ENCODE data around the gene PHC3.
"Not testable (repeated sequence)": the region's sequence is repeated elsewhere in the genome, so short reads cannot be mapped to it uniquely, and the experiment has no call there.

The PHC3 gene, protein sequence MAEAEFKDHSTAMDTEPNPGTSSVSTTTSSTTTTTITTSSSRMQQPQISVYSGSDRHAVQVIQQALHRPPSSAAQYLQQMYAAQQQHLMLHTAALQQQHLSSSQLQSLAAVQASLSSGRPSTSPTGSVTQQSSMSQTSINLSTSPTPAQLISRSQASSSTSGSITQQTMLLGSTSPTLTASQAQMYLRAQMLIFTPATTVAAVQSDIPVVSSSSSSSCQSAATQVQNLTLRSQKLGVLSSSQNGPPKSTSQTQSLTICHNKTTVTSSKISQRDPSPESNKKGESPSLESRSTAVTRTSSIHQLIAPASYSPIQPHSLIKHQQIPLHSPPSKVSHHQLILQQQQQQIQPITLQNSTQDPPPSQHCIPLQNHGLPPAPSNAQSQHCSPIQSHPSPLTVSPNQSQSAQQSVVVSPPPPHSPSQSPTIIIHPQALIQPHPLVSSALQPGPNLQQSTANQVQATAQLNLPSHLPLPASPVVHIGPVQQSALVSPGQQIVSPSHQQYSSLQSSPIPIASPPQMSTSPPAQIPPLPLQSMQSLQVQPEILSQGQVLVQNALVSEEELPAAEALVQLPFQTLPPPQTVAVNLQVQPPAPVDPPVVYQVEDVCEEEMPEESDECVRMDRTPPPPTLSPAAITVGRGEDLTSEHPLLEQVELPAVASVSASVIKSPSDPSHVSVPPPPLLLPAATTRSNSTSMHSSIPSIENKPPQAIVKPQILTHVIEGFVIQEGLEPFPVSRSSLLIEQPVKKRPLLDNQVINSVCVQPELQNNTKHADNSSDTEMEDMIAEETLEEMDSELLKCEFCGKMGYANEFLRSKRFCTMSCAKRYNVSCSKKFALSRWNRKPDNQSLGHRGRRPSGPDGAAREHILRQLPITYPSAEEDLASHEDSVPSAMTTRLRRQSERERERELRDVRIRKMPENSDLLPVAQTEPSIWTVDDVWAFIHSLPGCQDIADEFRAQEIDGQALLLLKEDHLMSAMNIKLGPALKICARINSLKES

DNA sequence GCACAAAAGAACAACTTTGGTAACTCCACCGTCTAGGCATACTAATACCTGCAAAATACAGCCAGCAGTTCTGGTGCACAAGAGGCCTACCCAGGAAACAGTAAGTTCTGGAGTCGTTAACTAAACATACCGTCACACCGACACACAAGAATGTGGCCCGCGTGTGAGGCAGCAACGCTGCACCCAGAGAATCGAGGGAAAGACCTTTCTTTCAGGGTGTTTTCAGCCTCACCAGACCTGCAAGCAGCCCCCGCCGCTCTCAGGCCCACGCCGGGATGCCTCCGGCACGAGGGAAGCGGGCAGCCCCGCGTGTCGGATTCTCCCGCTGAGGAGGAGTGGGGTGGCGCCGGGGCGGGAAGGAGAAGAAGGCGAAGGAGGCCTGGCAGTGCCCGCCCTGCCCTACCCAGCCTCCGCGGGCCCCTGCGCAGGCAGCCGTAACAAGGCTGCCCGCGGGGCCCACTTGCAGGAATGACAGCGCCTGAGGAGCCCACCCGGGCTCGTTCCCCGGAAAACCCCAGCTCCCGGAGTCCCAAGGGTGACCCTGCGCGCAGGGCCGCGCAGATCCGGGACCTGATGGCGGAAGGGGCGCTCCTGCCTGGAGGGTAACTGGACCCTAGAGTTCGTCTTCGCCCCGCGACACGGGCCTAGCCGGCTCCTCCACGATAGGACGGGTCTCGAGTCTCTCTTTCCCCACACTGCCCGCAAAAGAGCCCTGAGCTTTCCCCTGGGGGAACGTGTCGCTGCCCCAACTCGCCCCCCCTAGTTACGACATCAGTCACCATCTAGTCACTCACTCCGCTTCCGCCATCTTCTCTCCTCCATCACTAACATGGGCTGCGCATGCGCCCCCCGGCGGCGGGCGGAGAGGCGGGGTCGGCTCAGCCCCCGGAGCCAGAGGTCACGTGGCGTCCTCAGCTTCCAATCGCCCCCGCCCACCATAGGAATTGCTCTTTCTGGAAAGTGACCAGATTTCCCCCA lies at the start of gene PHC3:
TSS of gene PHC3 (minus strand) at position 826 of the 978 bp plus-strand sequence. CDS start at position 808, 18 bp downstream.
- DNase-seq = peak; percentile 94

DNA sequence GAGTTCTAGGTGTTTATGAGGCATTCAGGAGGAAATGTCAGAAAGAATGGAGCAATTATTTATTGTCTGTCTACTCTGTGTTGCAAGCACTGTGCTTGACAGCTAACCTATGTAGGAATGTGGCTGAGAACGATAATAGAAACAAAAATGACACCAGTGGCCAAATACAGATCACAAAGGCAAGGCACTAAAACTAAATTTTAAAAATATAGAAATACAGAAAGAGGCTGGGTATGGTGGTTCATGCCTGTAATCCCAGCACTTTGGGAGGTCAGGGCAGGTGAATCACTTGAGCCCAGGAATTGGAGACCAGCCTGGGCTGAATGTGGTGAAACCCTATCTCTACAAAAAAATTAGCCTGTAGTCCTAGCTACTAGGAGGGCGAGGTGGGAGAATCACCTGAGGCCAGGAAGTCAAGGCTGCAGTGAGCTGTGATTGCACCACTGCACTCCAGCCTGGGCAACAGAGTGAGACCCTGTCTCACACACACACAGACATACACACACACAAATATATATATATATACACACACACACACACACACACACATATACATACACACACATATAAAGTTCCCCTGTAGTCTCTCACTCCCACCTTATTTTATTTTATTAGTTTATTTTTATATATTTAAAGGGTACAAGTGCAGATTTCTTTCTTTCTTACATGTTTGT lies 46.7 kb upstream of the PHC3 start:
- DNase-seq = no peak

DNA sequence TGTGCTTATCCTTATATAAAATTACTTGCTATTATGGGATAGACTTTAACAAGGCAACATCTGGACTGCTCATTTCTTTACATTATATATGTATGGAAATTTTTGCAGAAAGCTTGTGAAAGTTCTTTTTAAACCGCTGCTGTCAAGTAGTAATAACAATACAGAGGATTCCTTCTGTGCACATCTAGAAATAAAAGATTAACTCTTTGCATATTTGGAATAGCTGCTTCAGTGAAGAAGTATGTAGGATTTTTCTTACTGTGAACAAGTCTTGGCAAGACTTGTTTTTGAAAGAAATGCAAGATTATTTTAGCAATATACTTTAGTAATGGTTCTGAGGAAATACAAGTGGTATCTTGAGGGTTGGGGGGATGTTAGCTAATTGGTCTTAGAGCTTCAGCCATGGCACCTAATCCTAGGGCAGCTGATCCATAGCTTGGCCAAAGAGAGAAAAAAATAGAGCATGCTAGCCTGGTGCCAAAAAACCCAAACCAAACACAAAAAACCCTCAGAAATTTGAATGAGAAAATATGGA lies 45.0 kb upstream of the PHC3 start:
- no peak for DNase-seq

DNA sequence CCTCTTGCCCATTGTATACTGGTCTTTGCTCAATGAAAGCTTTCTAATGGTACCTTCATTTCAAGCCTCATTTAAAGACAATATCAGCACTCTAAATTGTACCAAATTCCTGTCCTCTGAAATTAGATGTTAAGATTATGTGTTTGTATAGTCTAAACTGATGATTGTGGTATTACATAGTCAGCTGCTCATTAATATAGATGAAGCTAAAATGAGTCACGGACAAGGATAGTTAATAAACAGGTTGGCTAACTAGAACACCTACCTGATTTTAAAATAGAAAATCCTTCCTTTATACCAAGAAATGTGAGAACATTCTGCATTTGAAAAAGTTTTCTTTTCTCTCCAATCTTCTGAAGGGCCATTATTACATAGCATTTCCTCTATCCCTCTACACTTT lies 43.6 kb upstream of the PHC3 start:
- no peak for DNase-seq

DNA sequence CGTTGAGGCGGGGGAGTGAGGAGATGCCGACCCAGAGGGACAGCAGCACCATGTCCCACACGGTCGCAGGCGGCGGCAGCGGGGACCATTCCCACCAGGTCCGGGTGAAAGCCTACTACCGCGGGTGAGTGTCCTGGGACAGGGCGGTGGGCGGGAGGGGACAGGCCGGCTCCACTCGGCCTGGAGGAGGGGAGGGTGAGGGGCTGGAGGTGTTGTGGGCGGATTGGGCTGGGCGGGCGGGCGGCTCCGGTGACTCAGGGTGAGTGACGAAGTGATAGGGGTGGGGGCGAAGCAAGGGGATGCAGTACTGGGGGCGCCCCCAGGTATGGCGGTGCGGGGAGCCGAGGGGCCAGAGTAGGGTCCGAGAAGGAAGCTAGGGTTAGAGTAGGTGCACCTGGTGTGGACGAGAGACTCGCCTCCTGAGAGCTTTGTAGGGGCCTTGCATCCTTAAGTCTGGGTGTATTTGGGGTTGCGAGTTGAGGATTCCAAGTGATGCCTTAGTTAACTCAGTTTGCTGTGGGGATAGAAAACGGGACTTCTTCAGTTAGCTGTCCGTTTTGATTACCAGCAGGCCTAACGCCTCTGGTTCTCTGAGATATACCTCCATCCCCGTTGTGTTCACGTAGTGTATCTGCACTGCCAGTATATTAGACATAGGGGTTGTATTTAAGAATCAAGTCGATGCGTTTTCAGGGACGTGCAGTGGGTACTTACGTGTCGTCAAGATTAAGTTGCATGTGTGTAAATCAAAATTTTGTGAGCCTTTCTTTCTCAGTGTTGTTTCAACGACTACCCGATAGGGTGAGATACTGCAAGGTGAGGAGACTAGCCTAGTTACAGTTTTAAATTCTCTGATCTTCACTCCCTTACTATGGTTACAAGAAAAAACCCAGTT lies 41.4 kb upstream of the PHC3 start:
- DNase-seq = peak; percentile 34 to 46

DNA sequence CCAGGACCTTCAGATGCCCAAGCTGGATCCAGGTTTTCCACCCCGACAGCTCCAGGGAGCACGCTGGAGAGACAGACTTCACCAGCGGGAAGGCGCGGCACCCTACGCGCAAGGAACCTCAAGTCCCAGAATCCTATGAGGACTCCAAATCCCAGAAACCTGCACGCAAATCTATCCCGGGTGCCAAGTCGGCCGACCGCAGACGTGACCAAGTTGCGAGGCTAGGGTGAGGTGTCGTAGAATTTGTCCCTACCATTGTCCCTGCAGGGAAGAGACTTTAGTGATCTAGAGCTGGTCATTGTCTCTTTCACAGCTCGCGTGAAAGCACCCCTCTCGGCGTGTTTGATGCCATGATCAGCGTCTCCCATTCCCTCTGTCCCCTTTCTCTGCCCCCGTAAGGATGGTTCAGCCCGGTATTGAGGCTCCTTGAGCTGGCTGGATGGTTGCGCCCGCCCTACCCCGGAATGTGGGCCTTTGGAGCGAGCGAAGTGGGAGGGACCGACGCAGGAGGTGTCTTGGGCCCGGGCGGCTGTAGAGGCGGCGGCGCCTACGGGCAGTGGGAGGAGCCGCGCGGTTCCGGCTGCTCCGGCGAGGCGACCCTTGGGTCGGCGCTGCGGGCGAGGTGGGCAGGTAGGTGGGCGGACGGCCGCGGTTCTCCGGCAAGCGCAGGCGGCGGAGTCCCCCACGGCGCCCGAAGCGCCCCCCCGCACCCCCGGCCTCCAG lies 40.6 kb upstream of the PHC3 start, which contains the start of gene PRKCI:
TSS of gene PRKCI (plus strand) at position 501 of the 723 bp plus-strand sequence. CDS start 246 bp downstream, outside the sequence.
- peak; percentile 91 to 93 for DNase-seq

DNA sequence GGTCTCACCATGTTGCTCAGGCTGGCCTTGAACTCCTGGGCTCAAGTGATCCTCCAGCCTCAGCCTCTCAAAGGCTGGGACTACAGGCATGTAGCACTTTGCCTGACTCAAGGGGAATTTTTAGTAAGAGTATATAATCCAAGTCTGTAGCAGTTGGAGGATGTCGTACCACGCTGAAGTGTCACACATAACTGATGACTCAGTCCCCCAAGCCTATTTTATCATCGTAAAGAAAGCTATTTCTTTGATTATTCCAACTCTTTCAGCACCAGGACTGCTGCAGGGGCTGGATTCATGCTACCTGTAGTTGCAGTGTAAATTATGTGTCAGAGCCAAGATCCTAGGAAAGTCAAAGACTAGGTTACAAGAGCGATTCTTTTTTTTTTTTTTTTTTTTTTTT lies 39.3 kb upstream of the PHC3 start:
- no peak for DNase-seq

DNA sequence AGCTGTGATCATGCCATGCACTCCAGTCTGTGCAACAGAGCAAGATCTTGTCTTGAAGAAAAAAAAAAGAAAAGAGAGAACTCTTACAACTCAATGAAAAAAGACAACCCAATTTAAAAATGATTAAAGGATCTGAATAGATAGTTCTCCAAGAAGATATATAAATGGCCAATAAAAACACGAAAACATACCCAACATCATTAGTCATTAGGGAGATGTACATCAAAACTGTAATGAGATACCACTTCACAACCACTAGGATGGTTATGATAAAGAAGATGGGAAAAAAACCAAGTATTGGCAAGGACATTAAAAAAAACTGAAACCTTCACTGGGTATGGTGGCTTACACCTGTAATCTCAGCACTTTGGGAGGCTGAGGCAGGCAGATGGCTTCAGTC lies 38.3 kb upstream of the PHC3 start:
- no peak for DNase-seq

DNA sequence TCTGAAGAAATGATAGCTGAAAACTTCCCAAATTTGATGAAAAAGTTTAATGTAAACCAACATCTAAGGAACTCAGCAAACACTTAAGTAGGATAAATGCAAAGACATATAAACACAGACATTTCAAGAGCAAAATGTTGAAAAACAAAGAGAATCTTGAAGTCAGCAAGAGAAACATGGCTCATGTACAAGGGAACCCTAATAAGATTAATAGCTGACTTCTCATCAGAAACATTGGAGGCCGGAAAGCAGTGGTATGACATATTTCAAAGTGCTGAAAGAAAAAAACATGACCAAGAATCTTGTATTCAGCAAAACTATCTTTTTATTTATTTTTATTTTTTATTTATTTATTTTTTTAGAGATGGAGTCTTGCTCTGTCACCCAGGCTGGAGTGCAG lies 30.1 kb upstream of the PHC3 start:
- no peak for DNase-seq

DNA sequence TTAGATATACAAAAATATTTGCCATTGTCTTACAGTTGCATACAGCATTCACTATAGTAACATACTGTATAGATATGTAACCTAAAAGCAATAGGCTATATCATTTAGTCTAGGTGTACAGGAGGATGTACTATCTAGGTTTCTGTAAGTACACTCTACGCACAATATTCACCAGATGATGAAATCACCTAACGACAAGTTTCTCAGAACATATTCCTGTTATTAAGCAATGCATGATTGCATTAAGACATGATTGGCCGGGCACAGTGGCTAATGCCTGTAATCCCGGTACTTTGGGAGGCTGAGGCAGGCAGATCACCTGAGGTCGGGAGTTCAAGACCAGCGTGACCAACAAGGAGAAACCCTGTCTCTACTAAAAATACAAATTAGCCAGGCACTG lies 26.2 kb upstream of the PHC3 start:
- DNase-seq = no peak

DNA sequence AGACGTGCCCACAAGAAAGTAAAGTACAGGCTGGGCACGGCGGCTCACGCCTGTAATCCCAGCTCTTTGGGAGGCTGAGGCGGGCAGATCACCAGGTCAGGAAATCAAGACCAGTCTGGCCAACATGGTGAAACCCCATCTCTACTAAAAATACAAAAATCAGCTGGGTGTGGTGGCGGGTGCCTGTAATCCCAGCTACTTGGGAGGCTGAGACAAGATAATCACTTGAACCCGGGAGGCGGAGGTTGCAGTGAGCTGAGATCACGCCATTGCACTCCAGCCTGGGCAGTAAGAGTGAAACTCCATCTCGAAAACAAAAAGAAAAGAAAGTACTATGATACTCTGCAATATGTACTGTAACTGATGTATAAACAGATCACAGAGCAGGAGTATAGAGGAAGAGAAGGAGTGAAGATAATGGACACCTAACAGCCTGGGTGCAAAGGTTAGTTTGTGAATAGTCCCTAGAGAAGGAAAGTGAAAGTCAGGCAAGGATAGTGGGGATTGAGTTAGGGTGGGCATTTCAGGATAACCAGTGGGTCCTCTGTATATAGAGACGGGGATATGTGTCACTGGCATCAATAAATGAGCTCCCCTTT lies 24.7 kb upstream of the PHC3 start:
- DNase-seq = not testable (repeated sequence)

DNA sequence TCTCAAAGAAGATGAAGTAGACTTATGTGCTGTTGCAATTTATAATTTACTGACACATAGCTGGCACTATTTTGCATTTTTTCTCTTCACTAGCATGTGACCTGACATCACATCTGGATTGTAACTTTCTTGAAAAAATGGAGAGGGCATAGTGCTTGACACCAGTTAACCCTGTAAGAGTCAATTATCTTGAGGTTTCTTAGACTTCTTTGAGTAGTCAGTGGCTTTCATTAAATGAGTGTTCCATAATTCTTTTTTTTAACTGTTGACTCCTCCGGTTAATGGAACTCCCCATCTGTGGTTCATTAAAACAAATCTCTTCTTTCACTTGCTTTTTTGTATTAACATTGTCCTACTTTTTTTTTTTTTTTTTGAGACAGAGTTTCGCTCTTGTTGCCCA lies 23.8 kb upstream of the PHC3 start:
- no peak for DNase-seq

DNA sequence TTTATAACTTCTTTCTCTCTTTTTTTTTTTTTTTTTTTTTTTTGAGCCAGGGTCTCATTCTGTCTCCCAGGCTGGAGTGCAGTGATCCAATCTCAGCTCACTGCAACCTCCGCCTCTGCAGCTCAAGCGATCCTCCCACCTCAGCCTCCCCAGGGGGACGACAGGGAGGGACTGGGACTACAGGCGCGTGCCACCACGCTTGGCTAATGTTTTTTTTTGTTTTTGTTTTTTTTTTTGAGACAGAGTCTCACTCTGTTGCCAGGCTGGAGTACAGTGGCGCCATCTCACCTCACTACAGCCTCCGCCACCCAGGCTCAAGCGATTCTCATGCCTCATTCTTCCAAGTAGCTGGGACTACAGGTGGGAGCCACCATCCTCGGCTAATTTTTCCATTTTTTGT lies 23.0 kb upstream of the PHC3 start:
- no peak for DNase-seq

DNA sequence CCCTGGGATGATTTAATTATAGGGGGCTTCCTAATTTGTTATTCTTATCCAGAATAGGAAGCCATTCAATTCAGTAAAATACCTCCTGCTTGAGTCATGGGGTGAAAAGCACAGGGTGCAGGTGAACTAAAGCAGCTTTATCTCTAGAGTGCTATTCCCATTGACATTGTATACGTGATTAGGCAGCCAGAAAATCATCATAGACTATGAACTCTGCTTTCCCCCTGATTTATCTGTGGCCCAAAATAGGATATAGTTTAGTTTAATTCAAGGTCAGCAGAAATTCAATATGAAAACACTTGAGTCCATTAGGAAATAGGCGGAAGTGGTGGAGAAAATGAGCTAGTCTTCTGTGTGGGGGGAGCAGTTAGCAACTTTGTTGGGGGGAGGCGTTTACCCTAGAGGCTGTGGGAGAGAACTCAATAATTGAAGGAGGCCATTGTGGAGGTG lies 22.5 kb upstream of the PHC3 start:
- no peak for DNase-seq

DNA sequence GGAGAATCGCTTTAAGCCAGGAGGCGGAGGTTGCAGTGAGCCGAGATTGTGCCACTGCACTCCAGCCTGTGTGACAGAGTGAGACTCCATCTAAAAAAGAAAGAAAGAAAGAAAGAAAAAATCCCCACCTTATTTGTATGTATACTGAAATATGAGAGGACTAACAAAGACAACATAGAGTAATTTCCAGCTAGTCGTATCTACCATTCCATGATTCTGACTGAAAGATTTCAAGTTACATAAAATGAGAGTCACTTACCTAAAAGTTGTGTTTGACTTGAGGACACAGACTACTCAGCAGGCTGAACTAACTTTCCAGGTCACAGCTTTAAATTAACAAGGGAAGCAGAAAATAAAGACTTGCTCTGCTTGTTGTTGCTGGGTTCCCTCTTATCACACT lies 21.9 kb upstream of the PHC3 start:
- no peak for DNase-seq

DNA sequence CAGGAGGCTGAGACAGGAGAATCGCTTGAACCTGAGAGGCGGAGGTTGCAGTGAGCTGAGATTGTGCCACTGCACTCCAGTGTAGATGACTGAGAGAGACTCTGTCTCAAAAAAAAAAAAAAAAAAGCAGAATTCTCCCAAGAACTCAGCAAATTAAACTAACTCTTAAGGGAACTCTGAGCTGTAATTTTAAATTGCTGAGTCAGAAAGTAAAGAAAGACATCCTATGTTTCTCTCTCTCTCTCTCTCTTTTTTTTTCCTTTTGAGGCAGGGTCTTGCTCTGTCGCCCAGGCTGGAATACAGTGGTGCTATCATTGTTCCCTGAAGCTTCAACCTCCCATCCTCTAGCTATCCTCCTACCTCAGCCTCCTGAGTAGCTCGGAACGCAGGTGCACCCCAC lies 20.0 kb upstream of the PHC3 start:
- DNase-seq = no peak

DNA sequence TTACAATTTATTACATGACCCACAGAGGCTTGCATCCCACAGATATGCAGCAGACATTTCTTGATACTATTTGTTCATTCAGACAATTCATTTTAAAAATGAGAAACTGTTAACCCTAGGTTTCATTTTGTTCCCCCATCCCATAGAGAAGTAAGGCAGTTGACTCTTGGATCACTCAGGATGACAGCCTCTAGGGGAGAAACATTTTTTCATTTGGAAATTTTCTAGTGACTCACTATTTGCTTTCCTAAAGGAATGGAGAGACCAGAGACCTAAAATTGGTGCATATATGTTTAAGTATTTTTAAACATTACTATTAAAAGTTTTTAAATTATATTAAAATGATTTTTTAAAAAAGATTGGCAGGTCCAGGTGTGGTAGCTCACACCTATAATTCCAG lies 19.5 kb upstream of the PHC3 start:
- no peak for DNase-seq

DNA sequence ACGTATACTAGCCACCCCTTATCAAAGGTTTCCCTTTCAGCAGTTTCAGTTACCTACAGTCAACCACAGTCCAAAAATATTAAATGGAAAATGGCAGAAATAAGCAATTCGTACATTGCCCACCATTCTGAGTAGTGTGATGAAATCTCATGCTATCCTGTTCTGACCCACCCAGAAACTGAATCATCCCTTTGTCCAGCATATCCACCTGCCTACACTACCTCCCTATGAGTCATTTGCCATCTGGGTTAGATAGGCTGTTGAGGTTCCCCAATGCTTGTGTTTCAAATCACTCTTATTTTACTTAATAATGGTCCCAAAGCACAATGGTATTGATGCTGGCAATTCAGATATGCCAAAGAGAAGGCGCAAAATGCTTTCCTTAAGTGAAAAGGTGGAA lies 15.3 kb upstream of the PHC3 start:
- no peak for DNase-seq

DNA sequence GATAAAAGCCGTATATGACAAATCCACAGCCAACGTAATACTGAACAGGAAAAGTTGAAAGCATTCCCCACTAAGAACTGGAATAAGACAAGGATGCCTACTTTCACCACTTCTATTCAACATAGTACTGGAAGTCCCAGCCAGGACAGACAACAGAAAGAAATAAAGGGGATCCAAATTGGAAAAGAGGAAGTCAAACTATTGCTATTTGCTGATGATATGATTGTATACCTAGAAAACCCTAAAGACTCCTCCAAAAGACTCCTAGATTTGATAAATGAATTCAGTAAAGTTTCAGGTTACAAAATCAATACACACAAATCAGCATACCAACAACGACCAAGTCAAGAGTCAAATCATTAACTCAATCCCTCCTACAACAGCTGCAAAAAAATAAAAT lies 14.2 kb upstream of the PHC3 start:
- DNase-seq = not testable (repeated sequence)

Data from CD4-positive, alpha-beta T cell treated with Interleukin-4 for 1 hour (primary cell).